ENCODE measurements around the gene CAPS. TPM values are rescaled to one million over a fixed set of nuclear protein-coding genes. Genes with fewer than 3 reads are reported as not detected.

Gene CAPS
- polyA plus RNA-seq, 2 donors = 8.0 to 18.7 TPM

- 10 to 12% methylated on average over 47 to 48 of the region's 48 CpGs for WGBS, 2 donors
- Histone ChIP-seq H3K4me3 (ENCODE audit: low read depth in 1 of 2, low read length in 2 of 2) (peak overlapping the region in 1 of 2 donors; percentile 14), H3K4me1 (ENCODE audit: control insufficient read depth in 2 of 2, insufficient read depth in 2 of 2, low read length in 1 of 2) (peaks cover 4 to 31% of the 10 kb centered on the region in 2 donors)
Observed at GRCh38 chr19:5891938-5892771, 21.9 kb upstream of the CAPS start.

DNA sequence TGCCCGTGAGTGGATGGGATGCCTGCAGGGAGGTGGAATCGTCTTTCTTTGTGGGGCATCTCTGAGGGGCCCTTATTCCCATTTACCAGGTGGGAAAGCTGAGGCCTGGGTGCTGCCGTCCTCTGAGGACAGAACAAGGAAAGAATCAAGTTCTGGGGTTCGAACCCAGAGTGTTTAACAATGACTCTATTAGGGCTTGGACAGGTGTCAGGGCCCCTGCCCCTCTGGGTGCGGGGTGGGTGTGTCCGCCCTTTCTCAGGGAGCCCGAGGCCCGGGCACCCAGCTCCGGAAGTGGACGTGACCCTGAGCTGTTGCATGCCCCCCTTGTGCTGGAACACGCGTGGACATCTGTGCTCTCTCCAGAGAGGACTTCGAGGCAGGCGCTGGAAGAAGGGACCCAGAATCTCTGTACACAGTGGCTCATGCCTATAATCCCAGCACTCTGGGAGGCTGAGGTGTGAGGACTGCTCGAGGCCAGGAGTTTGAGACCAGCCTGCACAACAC, 21.2 kb upstream of the CAPS start:
- peaks cover 0 to 4% of the 10 kb centered on the region in 2 donors for H3K9me3 ChIP-seq (ENCODE audit: control insufficient read depth in 2 of 2, insufficient read depth in 1 of 2, low read depth in 1 of 2, low read length in 1 of 2)
- H3K27ac ChIP-seq (ENCODE audit: low read depth in 2 of 2, low read length in 1 of 2) = no peak overlapping the region
- H3K4me1 ChIP-seq (ENCODE audit: control insufficient read depth in 2 of 2, insufficient read depth in 2 of 2, low read length in 1 of 2) = peaks cover 4 to 31% of the 10 kb centered on the region in 2 donors
- 54 to 55% methylated on average over 14 to 15 of the region's 15 CpGs for WGBS, 2 donors
- H3K36me3 ChIP-seq (ENCODE audit: control insufficient read depth in 2 of 2, insufficient read depth in 2 of 2, low read length in 1 of 2) = peaks cover 5 to 25% of the 10 kb centered on the region in 2 donors
- no peak overlapping the region for H3K4me3 ChIP-seq (ENCODE audit: low read depth in 1 of 2, low read length in 2 of 2)
- no peaks in the 10 kb centered on the region for H3K27me3 ChIP-seq (ENCODE audit: control insufficient read depth in 1 of 2, insufficient read depth in 2 of 2, low read length in 2 of 2)

More at GRCh38 chr19:5891938-5892771, 21.9 kb upstream of the CAPS start:
- no peak overlapping the region for H3K27ac ChIP-seq (ENCODE audit: low read depth in 2 of 2, low read length in 1 of 2)
- H3K9me3 ChIP-seq (ENCODE audit: control insufficient read depth in 2 of 2, insufficient read depth in 1 of 2, low read depth in 1 of 2, low read length in 1 of 2) = peaks cover 0 to 4% of the 10 kb centered on the region in 2 donors
- peaks cover 5 to 25% of the 10 kb centered on the region in 2 donors for H3K36me3 ChIP-seq (ENCODE audit: control insufficient read depth in 2 of 2, insufficient read depth in 2 of 2, low read length in 1 of 2)
- no peaks in the 10 kb centered on the region for H3K27me3 ChIP-seq (ENCODE audit: control insufficient read depth in 1 of 2, insufficient read depth in 2 of 2, low read length in 2 of 2)

DNA sequence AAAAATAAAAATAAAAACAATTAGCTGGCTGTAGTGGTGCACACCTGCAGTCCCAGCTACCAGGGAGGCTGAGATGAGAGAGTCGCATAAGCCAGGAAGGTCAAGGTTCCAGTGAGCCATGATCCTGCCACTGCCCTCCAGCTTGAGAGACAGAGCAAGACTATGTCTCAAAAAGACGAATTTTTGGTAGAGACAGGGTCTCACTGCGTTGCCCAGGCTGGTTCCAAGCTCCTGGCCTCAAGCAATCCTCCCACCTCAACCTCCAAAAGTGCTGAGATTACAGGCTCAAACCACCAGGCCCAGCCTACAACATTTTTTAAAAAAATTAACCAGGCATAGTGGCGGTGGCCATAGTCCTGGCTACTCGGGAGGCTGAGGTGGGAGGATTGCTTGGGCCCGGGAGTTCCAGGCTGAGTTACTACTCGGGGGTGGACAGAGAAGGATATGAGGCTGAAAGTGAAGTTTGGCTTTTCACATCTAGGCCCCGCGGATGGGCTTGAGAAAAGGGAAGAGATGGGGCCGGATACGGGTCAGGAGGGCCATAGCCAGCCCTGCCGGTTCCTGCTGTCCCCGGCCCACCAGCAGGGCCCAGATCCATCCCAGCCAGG, 20.7 kb upstream of the CAPS start:
- 53 to 61% methylated on average over 13 of the region's 13 CpGs for WGBS, 2 donors
- Histone ChIP-seq H3K4me3 (ENCODE audit: low read depth in 1 of 2, low read length in 2 of 2) (no peak overlapping the region), H3K27ac (ENCODE audit: low read depth in 2 of 2, low read length in 1 of 2) (peak overlapping the region in 1 of 2 donors; percentile 6), H3K4me1 (ENCODE audit: control insufficient read depth in 2 of 2, insufficient read depth in 2 of 2, low read length in 1 of 2) (peaks cover 4 to 31% of the 10 kb centered on the region in 2 donors), H3K9me3 (ENCODE audit: control insufficient read depth in 2 of 2, insufficient read depth in 1 of 2, low read depth in 1 of 2, low read length in 1 of 2) (peaks cover 0 to 4% of the 10 kb centered on the region in 2 donors), H3K36me3 (ENCODE audit: control insufficient read depth in 2 of 2, insufficient read depth in 2 of 2, low read length in 1 of 2) (peaks cover 5 to 25% of the 10 kb centered on the region in 2 donors), H3K27me3 (ENCODE audit: control insufficient read depth in 1 of 2, insufficient read depth in 2 of 2, low read length in 2 of 2) (no peaks in the 10 kb centered on the region)

- 50 to 64% methylated on average over 25 to 28 of the region's 28 CpGs for WGBS, 2 donors
- peaks cover 4 to 31% of the 10 kb centered on the region in 2 donors for H3K4me1 ChIP-seq (ENCODE audit: control insufficient read depth in 2 of 2, insufficient read depth in 2 of 2, low read length in 1 of 2)
Observed at GRCh38 chr19:5893907-5894703, 19.9 kb upstream of the CAPS start.

DNA sequence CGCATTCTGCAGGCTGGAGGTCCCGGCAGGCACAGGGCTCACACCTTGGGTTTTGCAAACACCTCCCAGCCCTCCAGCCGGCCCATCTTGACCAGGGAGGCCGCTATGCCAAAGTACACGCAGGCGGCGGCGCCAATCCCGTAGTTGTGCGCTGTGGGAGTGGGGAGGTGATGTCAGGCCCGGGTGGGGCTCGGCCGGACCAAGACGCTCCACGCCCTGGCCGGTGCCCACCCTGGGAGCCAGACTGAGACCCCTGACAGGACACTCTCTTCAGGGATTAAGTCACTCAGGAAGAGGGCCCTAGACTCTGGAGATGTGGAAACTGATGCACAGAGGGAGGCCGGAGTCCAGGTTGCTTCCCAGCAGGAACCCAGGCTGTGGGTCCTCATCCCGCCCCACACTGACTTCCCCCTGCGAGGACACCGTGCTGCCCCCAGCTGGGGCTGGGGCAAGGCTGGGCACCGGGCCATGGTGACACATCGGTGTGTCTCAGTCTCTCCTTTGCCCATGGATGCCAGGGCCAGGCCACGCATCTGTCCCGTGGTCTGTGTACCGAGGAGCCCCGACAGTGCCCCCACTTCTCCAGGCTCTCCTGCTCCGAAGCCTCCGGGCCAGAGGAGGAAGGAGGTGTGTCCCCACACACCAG, 19.2 kb upstream of the CAPS start:
- Histone ChIP-seq H3K36me3 (ENCODE audit: control insufficient read depth in 2 of 2, insufficient read depth in 2 of 2, low read length in 1 of 2) (peaks cover 5 to 25% of the 10 kb centered on the region in 2 donors), H3K4me3 (ENCODE audit: low read depth in 1 of 2, low read length in 2 of 2) (no peak overlapping the region), H3K27me3 (ENCODE audit: control insufficient read depth in 1 of 2, insufficient read depth in 2 of 2, low read length in 2 of 2) (no peaks in the 10 kb centered on the region), H3K27ac (ENCODE audit: low read depth in 2 of 2, low read length in 1 of 2) (peak overlapping the region in 1 of 2 donors; percentile 28), H3K4me1 (ENCODE audit: control insufficient read depth in 2 of 2, insufficient read depth in 2 of 2, low read length in 1 of 2) (peaks cover 4 to 31% of the 10 kb centered on the region in 2 donors), H3K9me3 (ENCODE audit: control insufficient read depth in 2 of 2, insufficient read depth in 1 of 2, low read depth in 1 of 2, low read length in 1 of 2) (peaks cover 0 to 4% of the 10 kb centered on the region in 2 donors)
- 63 to 70% methylated on average over 26 to 28 of the region's 28 CpGs for WGBS, 2 donors

More at GRCh38 chr19:5893907-5894703, 19.9 kb upstream of the CAPS start:
- Histone ChIP-seq H3K36me3 (ENCODE audit: control insufficient read depth in 2 of 2, insufficient read depth in 2 of 2, low read length in 1 of 2) (peaks cover 5 to 25% of the 10 kb centered on the region in 2 donors), H3K4me3 (ENCODE audit: low read depth in 1 of 2, low read length in 2 of 2) (no peak overlapping the region), H3K9me3 (ENCODE audit: control insufficient read depth in 2 of 2, insufficient read depth in 1 of 2, low read depth in 1 of 2, low read length in 1 of 2) (peaks cover 0 to 4% of the 10 kb centered on the region in 2 donors), H3K27ac (ENCODE audit: low read depth in 2 of 2, low read length in 1 of 2) (peak overlapping the region in 1 of 2 donors; percentile 28), H3K27me3 (ENCODE audit: control insufficient read depth in 1 of 2, insufficient read depth in 2 of 2, low read length in 2 of 2) (no peaks in the 10 kb centered on the region)

DNA sequence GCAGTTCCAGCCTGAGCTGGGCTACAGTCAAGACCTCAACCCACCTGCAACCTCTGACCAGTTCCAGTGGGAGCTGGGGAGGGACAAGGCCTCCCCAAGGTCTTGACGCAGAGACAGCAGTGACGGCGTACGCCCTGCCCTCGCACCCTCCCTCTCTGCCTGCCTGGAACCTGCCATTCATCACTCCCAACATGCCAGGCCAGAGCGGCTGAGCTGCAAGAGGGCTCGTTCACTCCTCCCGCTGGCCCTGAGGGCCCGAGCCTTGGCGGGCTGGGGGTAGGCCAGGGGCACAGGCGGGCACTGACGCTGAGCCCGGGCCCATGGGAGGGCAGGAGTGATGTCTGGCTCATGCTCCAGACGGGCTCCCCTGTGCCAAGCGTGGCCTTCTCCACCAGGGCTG, 18.6 kb upstream of the CAPS start:
- H3K27ac ChIP-seq (ENCODE audit: low read depth in 2 of 2, low read length in 1 of 2) = peak overlapping the region in 1 of 2 donors; percentile 16
- H3K4me1 ChIP-seq (ENCODE audit: control insufficient read depth in 2 of 2, insufficient read depth in 2 of 2, low read length in 1 of 2) = peaks cover 4 to 31% of the 10 kb centered on the region in 2 donors
- no peak overlapping the region for H3K4me3 ChIP-seq (ENCODE audit: low read depth in 1 of 2, low read length in 2 of 2)
- whole genome bisulfite sequencing, 2 donors = 56 to 73% methylated on average over 15 of the region's 15 CpGs
- H3K27me3 ChIP-seq (ENCODE audit: control insufficient read depth in 1 of 2, insufficient read depth in 2 of 2, low read length in 2 of 2) = no peaks in the 10 kb centered on the region
- H3K9me3 ChIP-seq (ENCODE audit: control insufficient read depth in 2 of 2, insufficient read depth in 1 of 2, low read depth in 1 of 2, low read length in 1 of 2) = peaks cover 0 to 4% of the 10 kb centered on the region in 2 donors
- H3K36me3 ChIP-seq (ENCODE audit: control insufficient read depth in 2 of 2, insufficient read depth in 2 of 2, low read length in 1 of 2) = peaks cover 5 to 27% of the 10 kb centered on the region in 2 donors

DNA sequence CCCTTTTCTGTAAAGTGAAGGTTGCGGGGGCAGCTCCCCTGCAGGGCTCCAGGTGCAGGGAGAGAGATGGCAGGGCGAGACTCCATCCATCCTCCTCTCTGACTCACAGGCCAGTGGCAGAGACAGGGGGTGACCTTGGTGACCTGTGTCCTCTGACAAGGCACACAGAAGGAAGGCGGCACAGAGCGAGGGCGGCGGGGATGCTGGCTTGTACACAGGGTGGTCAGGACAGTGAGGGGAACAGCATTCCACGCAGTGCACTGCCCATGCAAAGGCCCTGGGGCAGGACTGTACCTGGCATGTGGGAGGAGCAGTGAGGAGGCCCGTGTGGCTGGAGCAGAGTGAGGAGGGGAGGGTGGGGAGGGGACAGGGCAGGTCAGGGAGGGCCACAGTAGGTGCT, 18.2 kb upstream of the CAPS start:
- no peaks in the 10 kb centered on the region for H3K27me3 ChIP-seq (ENCODE audit: control insufficient read depth in 1 of 2, insufficient read depth in 2 of 2, low read length in 2 of 2)
- H3K27ac ChIP-seq (ENCODE audit: low read depth in 2 of 2, low read length in 1 of 2) = peak overlapping the region in 1 of 2 donors; percentile 16
- 85 to 87% methylated on average over 8 of the region's 8 CpGs for WGBS, 2 donors
- peaks cover 0 to 4% of the 10 kb centered on the region in 2 donors for H3K9me3 ChIP-seq (ENCODE audit: control insufficient read depth in 2 of 2, insufficient read depth in 1 of 2, low read depth in 1 of 2, low read length in 1 of 2)
- peaks cover 5 to 27% of the 10 kb centered on the region in 2 donors for H3K36me3 ChIP-seq (ENCODE audit: control insufficient read depth in 2 of 2, insufficient read depth in 2 of 2, low read length in 1 of 2)
- no peak overlapping the region for H3K4me3 ChIP-seq (ENCODE audit: low read depth in 1 of 2, low read length in 2 of 2)
- peaks cover 4 to 31% of the 10 kb centered on the region in 2 donors for H3K4me1 ChIP-seq (ENCODE audit: control insufficient read depth in 2 of 2, insufficient read depth in 2 of 2, low read length in 1 of 2)

GRCh38 chr19:5896365-5897076, 17.5 kb upstream of the CAPS start:
- 85% methylated on average over 24 to 29 of the region's 29 CpGs for WGBS, 2 donors
- Histone ChIP-seq H3K9me3 (ENCODE audit: control insufficient read depth in 2 of 2, insufficient read depth in 1 of 2, low read depth in 1 of 2, low read length in 1 of 2) (peaks cover 0 to 4% of the 10 kb centered on the region in 2 donors), H3K4me3 (ENCODE audit: low read depth in 1 of 2, low read length in 2 of 2) (no peak overlapping the region), H3K27ac (ENCODE audit: low read depth in 2 of 2, low read length in 1 of 2) (no peak overlapping the region), H3K27me3 (ENCODE audit: control insufficient read depth in 1 of 2, insufficient read depth in 2 of 2, low read length in 2 of 2) (no peaks in the 10 kb centered on the region), H3K4me1 (ENCODE audit: control insufficient read depth in 2 of 2, insufficient read depth in 2 of 2, low read length in 1 of 2) (peaks cover 4 to 31% of the 10 kb centered on the region in 2 donors), H3K36me3 (ENCODE audit: control insufficient read depth in 2 of 2, insufficient read depth in 2 of 2, low read length in 1 of 2) (peaks cover 5 to 30% of the 10 kb centered on the region in 2 donors)
